Measurements from ENCODE around the gene CMSS1.

- TF ChIP-seq, protein P1, sequence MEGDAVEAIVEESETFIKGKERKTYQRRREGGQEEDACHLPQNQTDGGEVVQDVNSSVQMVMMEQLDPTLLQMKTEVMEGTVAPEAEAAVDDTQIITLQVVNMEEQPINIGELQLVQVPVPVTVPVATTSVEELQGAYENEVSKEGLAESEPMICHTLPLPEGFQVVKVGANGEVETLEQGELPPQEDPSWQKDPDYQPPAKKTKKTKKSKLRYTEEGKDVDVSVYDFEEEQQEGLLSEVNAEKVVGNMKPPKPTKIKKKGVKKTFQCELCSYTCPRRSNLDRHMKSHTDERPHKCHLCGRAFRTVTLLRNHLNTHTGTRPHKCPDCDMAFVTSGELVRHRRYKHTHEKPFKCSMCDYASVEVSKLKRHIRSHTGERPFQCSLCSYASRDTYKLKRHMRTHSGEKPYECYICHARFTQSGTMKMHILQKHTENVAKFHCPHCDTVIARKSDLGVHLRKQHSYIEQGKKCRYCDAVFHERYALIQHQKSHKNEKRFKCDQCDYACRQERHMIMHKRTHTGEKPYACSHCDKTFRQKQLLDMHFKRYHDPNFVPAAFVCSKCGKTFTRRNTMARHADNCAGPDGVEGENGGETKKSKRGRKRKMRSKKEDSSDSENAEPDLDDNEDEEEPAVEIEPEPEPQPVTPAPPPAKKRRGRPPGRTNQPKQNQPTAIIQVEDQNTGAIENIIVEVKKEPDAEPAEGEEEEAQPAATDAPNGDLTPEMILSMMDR (IDR thresholded peaks at IDR 0.05): no peak
- no peak for TF ChIP-seq POLR2AphosphoS5 (IDR thresholded peaks at IDR 0.05; ENCODE audit: low read depth, low read length)
- no peak for TF ChIP-seq TCF7L2 (IDR thresholded peaks at IDR 0.05; ENCODE audit: low read depth, low read length)
- TF ChIP-seq, protein P2, sequence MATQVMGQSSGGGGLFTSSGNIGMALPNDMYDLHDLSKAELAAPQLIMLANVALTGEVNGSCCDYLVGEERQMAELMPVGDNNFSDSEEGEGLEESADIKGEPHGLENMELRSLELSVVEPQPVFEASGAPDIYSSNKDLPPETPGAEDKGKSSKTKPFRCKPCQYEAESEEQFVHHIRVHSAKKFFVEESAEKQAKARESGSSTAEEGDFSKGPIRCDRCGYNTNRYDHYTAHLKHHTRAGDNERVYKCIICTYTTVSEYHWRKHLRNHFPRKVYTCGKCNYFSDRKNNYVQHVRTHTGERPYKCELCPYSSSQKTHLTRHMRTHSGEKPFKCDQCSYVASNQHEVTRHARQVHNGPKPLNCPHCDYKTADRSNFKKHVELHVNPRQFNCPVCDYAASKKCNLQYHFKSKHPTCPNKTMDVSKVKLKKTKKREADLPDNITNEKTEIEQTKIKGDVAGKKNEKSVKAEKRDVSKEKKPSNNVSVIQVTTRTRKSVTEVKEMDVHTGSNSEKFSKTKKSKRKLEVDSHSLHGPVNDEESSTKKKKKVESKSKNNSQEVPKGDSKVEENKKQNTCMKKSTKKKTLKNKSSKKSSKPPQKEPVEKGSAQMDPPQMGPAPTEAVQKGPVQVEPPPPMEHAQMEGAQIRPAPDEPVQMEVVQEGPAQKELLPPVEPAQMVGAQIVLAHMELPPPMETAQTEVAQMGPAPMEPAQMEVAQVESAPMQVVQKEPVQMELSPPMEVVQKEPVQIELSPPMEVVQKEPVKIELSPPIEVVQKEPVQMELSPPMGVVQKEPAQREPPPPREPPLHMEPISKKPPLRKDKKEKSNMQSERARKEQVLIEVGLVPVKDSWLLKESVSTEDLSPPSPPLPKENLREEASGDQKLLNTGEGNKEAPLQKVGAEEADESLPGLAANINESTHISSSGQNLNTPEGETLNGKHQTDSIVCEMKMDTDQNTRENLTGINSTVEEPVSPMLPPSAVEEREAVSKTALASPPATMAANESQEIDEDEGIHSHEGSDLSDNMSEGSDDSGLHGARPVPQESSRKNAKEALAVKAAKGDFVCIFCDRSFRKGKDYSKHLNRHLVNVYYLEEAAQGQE (IDR thresholded peaks at IDR 0.05; ENCODE audit: insufficient read depth in 1 of 2, low read depth in 2 of 2, low read length in 1 of 2): no peak
Observed at GRCh38 chr3:100120693-100121092, 303.0 kb downstream of the CMSS1 start.
